Measurements from ENCODE around the gene MGAT4B. TPM values are rescaled to one million over a fixed set of nuclear protein-coding genes. Genes with fewer than 3 reads are reported as not detected.

Gene MGAT4B
- total RNA-seq (2014; rRNA removed; shearing (Covaris generic)): 130 and 148 TPM in 2 replicates

GRCh38 chr5:179806250-179807048 lies at the start of gene MGAT4B:
MGAT4B (minus strand) TSS chr5:179806866; CDS start chr5:179806583, 283 bp downstream.

GRCh38 chr5:179820483-179821297 lies 14.0 kb upstream of the MGAT4B start, which contains the start of gene SQSTM1:
SQSTM1 (plus strand) TSS chr5:179820905; CDS start chr5:179820937, 32 bp downstream.

GRCh38 chr5:179793468-179794139 lies 13.1 kb downstream of the MGAT4B start, which contains the start of gene LTC4S:
LTC4S (plus strand) TSS chr5:179793986; CDS start chr5:179794081, 95 bp downstream.

Small RNA genes within 50 kb of the gene (small RNA-seq; reads per million reads assigned to genes)
- gene MIR1229 (not detected), gene RF00019 (not detected)

Other genes with a start within 250 kb of the MGAT4B start
- 698 and 794 TPM in 2 replicates for gene HNRNPH1, start 183.2 kb downstream of the MGAT4B start, total RNA-seq (2014; rRNA removed; shearing (Covaris generic))
- not detected in 2 replicates for gene CBY3, start 125.8 kb downstream of the MGAT4B start, total RNA-seq (2014; rRNA removed; shearing (Covaris generic))
- 338 and 380 TPM in 2 replicates for gene CANX, start 107.9 kb downstream of the MGAT4B start, total RNA-seq (2014; rRNA removed; shearing (Covaris generic))
- gene MAML1, start 74.0 kb downstream of the MGAT4B start, total RNA-seq (2014; rRNA removed; shearing (Covaris generic)): 10.1 and 12.6 TPM in 2 replicates
- gene LTC4S, start 12.9 kb downstream of the MGAT4B start, total RNA-seq (2014; rRNA removed; shearing (Covaris generic)): 1.2 TPM in 1 of 2 replicates, not detected in the other
- gene SQSTM1, start 14.0 kb upstream of the MGAT4B start, total RNA-seq (2014; rRNA removed; shearing (Covaris generic)): 288 and 310 TPM in 2 replicates
- 15.5 and 19.2 TPM in 2 replicates for gene MRNIP, start 52.0 kb upstream of the MGAT4B start, total RNA-seq (2014; rRNA removed; shearing (Covaris generic))
- 39.6 and 44.9 TPM in 2 replicates for gene TBC1D9B, start 101.0 kb upstream of the MGAT4B start, total RNA-seq (2014; rRNA removed; shearing (Covaris generic))

Measured in A375 (cell line).